Tibial artery (tissue), 4 donors: ENCODE results near the gene ALKAL2.

Experiments used
- DNase-seq, 2 donors: peaks; one replicate each; pipeline ENCODE4 v3.0.0-alpha.2; 2019
- H3K27ac ChIP-seq, 2 donors: fragments of 200-600 bp; sonication (generic) in 1 of 2; 1 replicate in 1 of 2; 2 replicates in 1 of 2; pipeline ENCODE4 v1.5.1; 2018 to 2019; ENCODE audit warnings: mild to moderate bottlenecking in 1 of 2
- H3K27me3 ChIP-seq, 2 donors: fragments of 200-600 bp; sonication (generic) in 1 of 2; one replicate each; pipeline versions ENCODE4 v1.5.1 to v1.6.0; 2016 to 2019
- H3K36me3 ChIP-seq, 3 donors: fragments of 200-600 bp; sonication (generic) in 2 of 3; one replicate each; pipeline ENCODE4 v1.5.1; 2016 to 2019; ENCODE audit warnings: mild to moderate bottlenecking in 2 of 3
- H3K4me1 ChIP-seq, 4 donors: fragments of 200-600 bp; sonication (generic) in 2 of 4; 1 replicate in 3 of 4; 2 replicates in 1 of 4; pipeline ENCODE4 v1.5.1; 2016 to 2019
- H3K4me3 ChIP-seq, 2 donors: fragments of 200-600 bp; sonication (generic) in 1 of 2; 1 replicate in 1 of 2; 2 replicates in 1 of 2; pipeline ENCODE4 v1.5.1; 2018 to 2019; ENCODE audit warnings: mild to moderate bottlenecking in 2 of 2
- H3K9me3 ChIP-seq, 3 donors: fragments of 200-600 bp; sonication (generic) in 1 of 3; one replicate each; pipeline ENCODE4 v1.5.1; 2016 to 2019
- CTCF ChIP-seq, 2 experiments: fragments of 200-600 bp in 1 of 2; fragments of 450-650 bp in 1 of 2; IDR thresholded peaks; one replicate each; pipeline ENCODE4 v1.5.1; 2017 to 2019; ENCODE audit warnings: antibody characterized with exemption in 2 of 2, mild to moderate bottlenecking in 1 of 2, moderate library complexity in 1 of 2
- intact Hi-C: fragments of 100-400 bp; cut with DNase I; formaldehyde crosslinking; loops from one replicate; pipeline ENCODE4 v1.15.0; 2023; ENCODE audit warnings: low total_unique reads

The ALKAL2 gene

GRCh38 chr2:279956-280649 lies 7.8 kb downstream of the ALKAL2 start:
- Histone ChIP-seq H3K36me3 (peaks cover 64 to 71% (median 66%) of the 10 kb centered on the region in 3 donors), H3K4me3 (no peak overlapping the region), H3K9me3 (no peaks in the 10 kb centered on the region), H3K4me1 (peaks cover 0 to 7% (median 4%) of the 10 kb centered on the region in 4 donors), H3K27ac (no peak overlapping the region), H3K27me3 (no peaks in the 10 kb centered on the region)
- intact Hi-C loops, result no loop called here
- DNase-seq, result no peak
- TF ChIP-seq CTCF (IDR thresholded peaks at IDR 0.05), result no peak

- H3K9me3 ChIP-seq, result no peaks in the 10 kb centered on the region
- H3K4me3 ChIP-seq, result no peak overlapping the region
- no peaks in the 10 kb centered on the region for H3K4me1 ChIP-seq
- intact Hi-C loops, result no loop called here
- no peaks in the 10 kb centered on the region for H3K27me3 ChIP-seq
- peaks cover 64 to 71% (median 66%) of the 10 kb centered on the region in 3 donors for H3K36me3 ChIP-seq
- DNase-seq, result no peak
- no peak overlapping the region for H3K27ac ChIP-seq
- TF ChIP-seq CTCF (IDR thresholded peaks at IDR 0.05), result no peak
Measured at GRCh38 chr2:279366-279765, 8.5 kb downstream of the ALKAL2 start.

- Histone ChIP-seq H3K4me3 (no peak overlapping the region), H3K27me3 (no peaks in the 10 kb centered on the region), H3K4me1 (no peaks in the 10 kb centered on the region), H3K27ac (no peak overlapping the region), H3K36me3 (peaks cover 64 to 67% (median 66%) of the 10 kb centered on the region in 3 donors), H3K9me3 (no peaks in the 10 kb centered on the region)
- no peak for DNase-seq
- intact Hi-C loops, result no loop called here
- no peak for TF ChIP-seq CTCF (IDR thresholded peaks at IDR 0.05)
Measured at GRCh38 chr2:278927-279320, 9.0 kb downstream of the ALKAL2 start.

DNA sequence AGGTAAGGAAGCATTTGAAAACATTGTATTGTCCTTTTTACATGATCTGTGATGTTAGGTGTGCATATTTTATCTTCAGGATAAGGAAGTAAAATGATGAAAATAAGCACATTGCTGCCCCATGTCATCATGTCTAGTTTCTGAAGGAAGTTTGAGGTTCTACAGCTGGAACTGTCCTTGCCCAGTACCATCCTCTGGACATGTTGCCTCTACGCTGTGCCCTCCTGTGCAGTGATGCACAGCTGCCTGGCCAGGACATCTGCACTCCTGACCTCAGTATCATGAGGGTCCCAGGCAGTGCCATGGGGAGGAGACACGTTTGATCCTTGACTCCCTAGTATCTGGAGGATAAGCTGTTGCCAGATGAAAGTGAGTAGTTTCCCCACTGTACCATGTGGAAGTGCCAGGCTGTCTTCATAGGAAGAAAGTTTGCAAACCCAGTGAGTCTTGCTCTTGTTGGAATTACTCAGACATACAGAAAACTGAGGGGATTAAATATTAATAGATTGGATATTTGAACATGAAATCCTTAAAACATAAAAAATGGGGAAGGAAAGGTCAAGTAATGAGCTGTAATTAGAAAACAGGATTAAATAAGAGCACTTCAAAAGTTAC lies 9.5 kb downstream of the ALKAL2 start:
- H3K4me3 ChIP-seq, result no peak overlapping the region
- peaks cover 64 to 69% (median 67%) of the 10 kb centered on the region in 3 donors for H3K36me3 ChIP-seq
- intact Hi-C loops, result no loop called here
- no peak overlapping the region for H3K27ac ChIP-seq
- H3K9me3 ChIP-seq, result no peaks in the 10 kb centered on the region
- no peak for TF ChIP-seq CTCF (IDR thresholded peaks at IDR 0.05)
- DNase-seq, result no peak
- no peaks in the 10 kb centered on the region for H3K27me3 ChIP-seq
- H3K4me1 ChIP-seq, result no peaks in the 10 kb centered on the region

- intact Hi-C loops, result no loop called here
- H3K36me3 ChIP-seq, result peaks cover 39 to 57% (median 52%) of the 10 kb centered on the region in 3 donors
- no peaks in the 10 kb centered on the region for H3K9me3 ChIP-seq
- no peaks in the 10 kb centered on the region for H3K4me1 ChIP-seq
- no peak for DNase-seq
- no peak for TF ChIP-seq CTCF (IDR thresholded peaks at IDR 0.05)
- no peak overlapping the region for H3K4me3 ChIP-seq
- H3K27ac ChIP-seq, result no peak overlapping the region
- no peaks in the 10 kb centered on the region for H3K27me3 ChIP-seq
Measured at GRCh38 chr2:275466-275865, 12.4 kb downstream of the ALKAL2 start.
